ENCODE results near the gene ABCC1. TPM values are rescaled to one million over a fixed set of nuclear protein-coding genes. Genes with fewer than 3 reads are reported as not detected.
"Not testable (repeated sequence)": the region's sequence is repeated elsewhere in the genome, so short reads cannot be mapped to it uniquely, and the experiment has no call there.

The ABCC1 gene
- total and polyA plus RNA-seq, 4 donors: 12.4 to 41.5 (median 31.3) TPM

GRCh38 chr16:16146380-16147315 lies 197.2 kb downstream of the ABCC1 start:
- peaks cover 0 to 17% (median 5%) of the 10 kb centered on the region in 4 donors for H3K36me3 ChIP-seq (ENCODE audit: control insufficient read depth in 4 of 4, insufficient read depth in 4 of 4, low read length in 4 of 4)
- no peak overlapping the region for H3K9ac ChIP-seq (ENCODE audit: insufficient read depth in 1 of 2, low read length in 2 of 2)
- ATAC-seq (ENCODE audit: insufficient read depth, low FRiP score) (no peak), DNase-seq (no peak)
- peaks cover 0 to 16% (median 4%) of the 10 kb centered on the region in 5 donors for H3K4me1 ChIP-seq (ENCODE audit: control insufficient read depth in 5 of 5, insufficient read depth in 5 of 5, low read length in 5 of 5)
- H3K4me3 ChIP-seq: no peak overlapping the region
- no peaks in the 10 kb centered on the region for H3K27me3 ChIP-seq (ENCODE audit: control insufficient read depth in 3 of 3, insufficient read depth in 3 of 3, low read length in 2 of 3)
- H3K27ac ChIP-seq (ENCODE audit: low read depth in 1 of 2, low read length in 1 of 2): no peak overlapping the region
- WGBS, 2 donors: 79 to 81% methylated on average over 14 of the region's 14 CpGs
- TF ChIP-seq CTCF (IDR thresholded peaks at IDR 0.05; ENCODE audit: control extremely low read depth, extremely low read depth): no peak
- no peaks in the 10 kb centered on the region for H3K9me3 ChIP-seq (ENCODE audit: control insufficient read depth in 4 of 4, insufficient read depth in 3 of 4, low read length in 3 of 4)

- Histone ChIP-seq H3K4me1 (ENCODE audit: control insufficient read depth in 5 of 5, insufficient read depth in 5 of 5, low read length in 5 of 5) (peaks cover 0 to 16% (median 4%) of the 10 kb centered on the region in 5 donors), H3K9ac (ENCODE audit: insufficient read depth in 1 of 2, low read length in 2 of 2) (no peak overlapping the region), H3K27me3 (ENCODE audit: control insufficient read depth in 3 of 3, insufficient read depth in 3 of 3, low read length in 2 of 3) (no peaks in the 10 kb centered on the region), H3K4me3 (no peak overlapping the region), H3K9me3 (ENCODE audit: control insufficient read depth in 4 of 4, insufficient read depth in 3 of 4, low read length in 3 of 4) (no peaks in the 10 kb centered on the region), H3K36me3 (ENCODE audit: control insufficient read depth in 4 of 4, insufficient read depth in 4 of 4, low read length in 4 of 4) (peaks cover 0 to 15% (median under 1%) of the 10 kb centered on the region in 4 donors), H3K27ac (ENCODE audit: low read depth in 1 of 2, low read length in 1 of 2) (no peak overlapping the region)
- WGBS, 2 donors: 91 to 92% methylated on average over 17 of the region's 17 CpGs
- DNase-seq: no peak
- no peak for ATAC-seq (ENCODE audit: insufficient read depth, low FRiP score)
- no peak for TF ChIP-seq CTCF (IDR thresholded peaks at IDR 0.05; ENCODE audit: control extremely low read depth, extremely low read depth)
Measured at GRCh38 chr16:16147316-16147999, 198.0 kb downstream of the ABCC1 start.

GRCh38 chr16:16148000-16148599 lies 198.7 kb downstream of the ABCC1 start:
- H3K4me3 ChIP-seq; H3K9ac ChIP-seq (ENCODE audit: insufficient read depth in 1 of 2, low read length in 2 of 2); H3K9me3 ChIP-seq (ENCODE audit: control insufficient read depth in 4 of 4, insufficient read depth in 3 of 4, low read length in 3 of 4); H3K27ac ChIP-seq (ENCODE audit: low read depth in 1 of 2, low read length in 1 of 2); H3K27me3 ChIP-seq (ENCODE audit: control insufficient read depth in 3 of 3, insufficient read depth in 3 of 3, low read length in 2 of 3); ATAC-seq (ENCODE audit: insufficient read depth, low FRiP score): not testable (repeated sequence)
- WGBS, 2 donors: 86% methylated on average over 15 of the region's 15 CpGs
- peak in 2 of 3 donors; percentile 18 to 24 for DNase-seq
- Histone ChIP-seq H3K4me1 (ENCODE audit: control insufficient read depth in 5 of 5, insufficient read depth in 5 of 5, low read length in 5 of 5) (peaks cover 0 to 16% (median 4%) of the 10 kb centered on the region in 5 donors), H3K36me3 (ENCODE audit: control insufficient read depth in 4 of 4, insufficient read depth in 4 of 4, low read length in 4 of 4) (peaks cover 0 to 15% (median 0%) of the 10 kb centered on the region in 4 donors)

Measured in lung (tissue), 12 donors.